Cardiac fibroblast (primary cell): ENCODE results near the gene UBE3B.

Experiments
- DNase-seq, 2 donors: peaks; one replicate each; pipeline versions ENCODE4 v3.0.0 to v3.0.0-alpha.2; 2010; ENCODE audit warnings: low read depth in 2 of 2
- H3K4me3 ChIP-seq, 2 donors: replicated peaks in 1 of 2; 1 replicate in 1 of 2; 2 replicates in 1 of 2; pipeline ENCODE4 v1.5.1; 2011; ENCODE audit warnings: low read depth in 2 of 2, low read length in 2 of 2, mild to moderate bottlenecking in 2 of 2, moderate library complexity in 1 of 2
- TF ChIP-seq, protein P1 (sequence below): IDR thresholded peaks from one replicate; pipeline ENCODE4 v1.5.1; 2011; ENCODE audit warnings: low read depth, mild to moderate bottlenecking, low read length, inconsistent platforms

Gene UBE3B

DNA sequence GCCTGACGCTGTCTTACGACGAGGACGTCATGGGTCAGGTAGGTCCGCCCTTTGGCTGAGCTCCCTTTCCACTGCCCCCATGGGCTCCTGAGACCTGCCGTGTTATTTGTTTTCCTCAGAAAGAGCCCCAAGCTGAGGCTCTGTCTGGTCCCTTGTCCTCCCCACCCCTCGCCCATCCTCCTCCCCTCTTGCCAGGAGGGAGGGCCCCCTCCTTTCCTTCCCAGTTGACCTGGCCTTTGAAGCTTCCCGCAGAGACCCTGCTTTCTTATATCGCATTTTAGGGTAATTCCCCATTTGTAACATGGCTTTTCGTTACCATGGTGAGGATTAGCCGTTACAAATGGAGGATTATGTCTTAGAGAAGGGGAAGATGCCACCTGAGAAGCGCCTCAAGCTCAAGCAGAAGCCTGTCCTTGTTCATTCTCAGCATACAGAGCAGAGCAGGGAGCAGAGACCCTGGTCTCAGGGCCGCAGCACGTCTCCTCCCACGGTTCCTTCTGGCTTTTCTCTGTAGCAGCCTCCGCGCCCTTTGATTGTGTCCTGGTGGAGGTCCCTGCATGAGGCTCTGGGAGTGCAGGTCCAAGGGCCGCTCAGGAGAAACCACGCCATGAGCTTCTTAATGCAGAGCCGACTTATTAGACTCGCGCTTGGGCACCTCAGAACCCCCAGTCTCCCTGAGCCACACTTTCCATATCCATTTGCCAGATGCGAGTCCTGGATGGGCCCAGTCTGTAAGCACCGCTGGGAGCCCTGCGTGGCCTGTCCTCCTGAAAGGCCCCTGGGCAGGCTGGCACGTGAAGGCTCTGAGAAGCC lies 47.2 kb downstream of the UBE3B start:
- TF ChIP-seq, protein P1, sequence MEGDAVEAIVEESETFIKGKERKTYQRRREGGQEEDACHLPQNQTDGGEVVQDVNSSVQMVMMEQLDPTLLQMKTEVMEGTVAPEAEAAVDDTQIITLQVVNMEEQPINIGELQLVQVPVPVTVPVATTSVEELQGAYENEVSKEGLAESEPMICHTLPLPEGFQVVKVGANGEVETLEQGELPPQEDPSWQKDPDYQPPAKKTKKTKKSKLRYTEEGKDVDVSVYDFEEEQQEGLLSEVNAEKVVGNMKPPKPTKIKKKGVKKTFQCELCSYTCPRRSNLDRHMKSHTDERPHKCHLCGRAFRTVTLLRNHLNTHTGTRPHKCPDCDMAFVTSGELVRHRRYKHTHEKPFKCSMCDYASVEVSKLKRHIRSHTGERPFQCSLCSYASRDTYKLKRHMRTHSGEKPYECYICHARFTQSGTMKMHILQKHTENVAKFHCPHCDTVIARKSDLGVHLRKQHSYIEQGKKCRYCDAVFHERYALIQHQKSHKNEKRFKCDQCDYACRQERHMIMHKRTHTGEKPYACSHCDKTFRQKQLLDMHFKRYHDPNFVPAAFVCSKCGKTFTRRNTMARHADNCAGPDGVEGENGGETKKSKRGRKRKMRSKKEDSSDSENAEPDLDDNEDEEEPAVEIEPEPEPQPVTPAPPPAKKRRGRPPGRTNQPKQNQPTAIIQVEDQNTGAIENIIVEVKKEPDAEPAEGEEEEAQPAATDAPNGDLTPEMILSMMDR, result no peak
- DNase-seq, result no peak
- H3K4me3 ChIP-seq, result no peak overlapping the region

DNA sequence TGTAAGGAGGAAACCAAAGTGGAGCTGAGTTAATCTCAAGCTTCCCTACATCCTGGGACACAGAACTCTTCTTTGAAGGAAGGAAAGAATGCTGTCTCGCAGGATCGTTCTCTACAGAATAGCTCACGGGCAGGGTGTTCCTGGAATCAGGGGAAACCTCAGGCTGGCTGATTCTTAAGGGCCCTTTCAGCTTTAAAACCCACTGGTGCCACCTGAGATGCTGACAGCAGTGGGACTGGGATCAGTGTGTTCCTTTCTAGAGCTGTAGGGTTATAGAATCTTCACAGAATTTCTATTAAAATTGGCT lies 47.8 kb downstream of the UBE3B start:
- DNase-seq, result no peak
- TF ChIP-seq, protein P1, result no peak
- H3K4me3 ChIP-seq, result no peak overlapping the region

DNA sequence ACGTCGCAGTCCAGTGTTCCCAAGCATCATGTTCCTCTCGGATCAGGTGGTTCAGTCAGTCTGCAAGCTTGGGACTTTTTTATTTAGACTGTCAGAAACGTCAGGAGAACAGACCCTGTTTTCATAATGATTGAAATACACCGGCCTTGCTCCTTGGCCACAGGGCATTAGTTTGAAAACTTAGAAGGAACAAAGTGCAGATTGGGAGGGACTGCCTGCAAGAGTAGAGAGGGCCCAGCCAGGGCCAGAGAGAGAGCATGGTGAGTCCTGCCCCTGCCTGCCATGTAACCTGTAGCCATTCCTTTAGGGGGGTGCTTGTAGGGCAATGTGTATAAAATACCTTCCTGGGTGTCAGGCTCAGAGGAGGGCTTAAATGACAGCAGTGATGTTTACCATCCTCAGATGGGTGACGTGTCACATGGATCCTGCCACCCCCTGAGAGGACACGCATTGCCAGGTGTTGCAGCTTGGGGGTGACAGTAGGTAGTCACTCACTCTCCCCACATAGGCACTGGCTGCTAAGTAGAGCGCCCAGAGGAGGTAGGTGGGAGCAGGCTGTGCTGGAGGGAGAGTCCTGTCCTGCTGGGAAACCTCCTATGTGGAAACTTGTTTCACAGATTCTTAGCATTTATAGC lies 50.2 kb downstream of the UBE3B start:
- H3K4me3 ChIP-seq, result no peak overlapping the region
- no peak for DNase-seq
- TF ChIP-seq, protein P1, result no peak

DNA sequence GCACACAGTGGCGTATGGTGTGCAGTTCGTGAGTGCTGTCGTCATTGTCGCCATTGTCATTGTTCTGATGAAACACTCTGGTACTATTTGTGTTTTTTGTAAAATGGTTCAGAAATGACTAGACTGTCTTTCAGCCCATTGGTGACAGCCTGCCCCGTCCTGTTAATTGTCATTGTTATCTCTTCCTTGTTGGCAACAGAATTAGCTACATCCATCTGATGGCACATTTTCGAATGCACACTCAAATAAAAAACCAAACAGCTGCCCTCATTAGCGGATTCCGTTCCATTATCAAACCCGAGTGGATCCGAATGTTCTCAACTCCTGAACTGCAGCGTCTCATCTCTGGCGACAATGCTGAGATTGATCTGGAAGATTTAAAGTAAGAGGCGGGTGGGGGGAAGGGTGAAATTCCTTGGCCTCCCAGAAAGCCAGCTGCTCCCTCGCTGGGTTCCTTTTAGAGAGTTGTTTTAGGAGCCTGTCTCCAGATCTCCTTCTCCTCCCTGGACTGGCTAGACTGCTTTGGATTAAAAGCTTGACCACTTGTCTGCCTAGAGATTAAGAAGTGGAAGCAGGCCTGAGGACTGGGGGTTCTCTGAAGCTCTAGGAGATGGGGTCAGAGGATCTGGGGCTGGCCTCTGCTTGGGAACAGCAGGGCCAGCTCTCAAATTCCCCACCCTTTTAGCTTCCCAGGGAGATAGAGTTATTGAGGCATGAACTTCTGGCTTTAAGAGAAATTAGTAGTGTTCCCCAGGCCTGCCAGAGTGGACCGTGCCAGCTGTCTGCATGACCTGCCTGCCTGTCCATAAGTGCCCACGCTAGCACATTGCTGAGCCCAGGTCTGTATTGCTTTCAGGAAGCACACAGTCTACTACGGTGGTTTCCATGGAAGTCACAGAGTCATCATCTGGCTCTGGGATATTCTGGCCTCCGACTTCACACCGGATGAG lies 52.5 kb downstream of the UBE3B start:
- no peak for DNase-seq
- TF ChIP-seq, protein P1, result no peak
- H3K4me3 ChIP-seq, result no peak overlapping the region

DNA sequence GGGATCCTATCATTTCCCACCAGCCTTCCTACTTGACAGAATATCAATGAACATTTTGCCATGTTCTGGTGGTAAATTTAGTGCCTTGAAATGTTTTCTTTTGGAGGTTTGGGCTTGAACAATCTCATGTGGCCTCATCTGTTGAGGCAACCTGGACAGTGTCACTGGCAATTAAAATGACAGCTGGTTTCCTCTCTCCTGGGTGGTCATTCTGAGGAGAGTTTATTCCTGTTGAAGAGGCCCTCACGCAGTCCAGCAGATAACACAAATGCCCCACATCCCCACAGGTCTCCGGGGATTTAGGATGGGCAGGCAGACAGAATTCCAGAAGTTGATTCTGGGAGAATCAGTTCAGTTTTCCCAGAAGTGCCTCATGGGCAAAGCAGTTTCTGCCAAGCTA lies 54.0 kb downstream of the UBE3B start:
- TF ChIP-seq, protein P1, result no peak
- H3K4me3 ChIP-seq, result no peak overlapping the region
- DNase-seq, result no peak

DNA sequence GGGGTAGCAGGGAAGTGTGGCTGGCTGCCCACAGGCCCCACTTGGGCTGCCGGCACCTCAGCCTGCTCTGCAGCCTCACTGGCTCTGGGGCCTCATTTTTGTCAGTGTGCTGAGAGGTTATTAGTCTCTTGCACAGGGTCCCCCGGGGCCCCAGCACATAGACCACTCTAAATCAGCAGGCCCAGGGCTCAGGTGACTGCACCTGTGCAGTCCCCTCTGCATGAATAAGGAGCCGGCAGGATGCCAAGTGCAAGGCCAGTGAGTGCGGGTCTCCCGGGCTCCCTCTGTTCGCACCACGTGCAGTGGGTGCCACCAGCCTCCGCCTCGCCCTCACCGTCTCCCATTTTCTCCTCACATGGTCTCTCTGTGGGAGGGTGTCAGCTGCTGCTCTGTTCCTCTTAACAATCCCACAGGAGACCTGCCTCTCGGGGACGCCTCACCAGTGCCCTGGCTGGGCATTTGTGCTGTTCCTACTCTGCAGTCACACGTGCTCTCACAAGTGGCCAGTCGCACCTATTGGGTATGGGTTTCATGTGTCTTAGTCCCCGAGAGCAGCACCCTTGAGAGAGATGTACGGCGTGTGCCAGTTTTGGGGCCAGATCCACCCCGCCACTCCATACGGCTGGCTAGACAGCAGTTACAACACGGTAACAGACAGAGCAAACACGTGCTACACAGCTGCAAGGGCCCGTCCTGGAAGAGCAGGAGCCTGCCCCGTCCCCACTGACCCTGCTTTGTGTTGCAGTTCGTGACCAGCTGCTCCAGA lies 55.5 kb downstream of the UBE3B start:
- DNase-seq, result no peak
- no peak overlapping the region for H3K4me3 ChIP-seq
- TF ChIP-seq, protein P1, result no peak
